SJCRH30 (cell line): Measurements from ENCODE around the gene ATP1A4. TPM values are rescaled to one million over a fixed set of nuclear protein-coding genes. Genes with fewer than 3 reads are reported as not detected.

Experiments used
- DNase-seq, 2 experiments: peaks; one replicate each; pipeline ENCODE4 v3.0.0-alpha.2; 2015 to 2020
- H3K27ac ChIP-seq: fragments of 250-450 bp; sonication (Bioruptor Pico); 2 replicates; pipeline ENCODE4 v1.5.1; 2020; ENCODE audit warnings: mild to moderate bottlenecking, moderate library complexity
- H3K27me3 ChIP-seq: fragments of 250-450 bp; sonication (Bioruptor Pico); 2 replicates; pipeline ENCODE4 v1.5.1; 2020; ENCODE audit warnings: mild to moderate bottlenecking, moderate library complexity
- H3K36me3 ChIP-seq: fragments of 250-450 bp; sonication (Bioruptor Pico); 2 replicates; pipeline ENCODE4 v1.5.1; 2020; ENCODE audit warnings: mild to moderate bottlenecking, moderate library complexity
- H3K4me1 ChIP-seq: fragments of 250-450 bp; sonication (Bioruptor Pico); 2 replicates; pipeline ENCODE4 v1.5.1; 2020; ENCODE audit warnings: mild to moderate bottlenecking, moderate library complexity
- H3K4me3 ChIP-seq: fragments of 250-450 bp; sonication (Bioruptor Pico); 2 replicates; pipeline ENCODE4 v1.5.1; 2020; ENCODE audit warnings: mild to moderate bottlenecking, moderate library complexity
- H3K9me3 ChIP-seq: fragments of 250-450 bp; sonication (Bioruptor Pico); replicated peaks from 2 replicates; pipeline ENCODE4 v1.5.1; 2020; ENCODE audit warnings: mild to moderate bottlenecking, moderate library complexity
- total RNA-seq: library from RNA; depleted of rRNA; stranded (reverse); fragments of >200 nt; shearing (Covaris generic); gene quantifications from 2 replicates; pipeline ENCODE4 v1.2.3, GENCODE V29; 2014

Gene ATP1A4
- total RNA-seq, 1 experiment from 2014 or later: not detected

- no peak for DNase-seq
- Histone ChIP-seq H3K27me3 (no peaks in the 10 kb centered on the region), H3K4me3 (no peak overlapping the region), H3K36me3 (peaks cover 82% of the 10 kb centered on the region), H3K27ac (no peak overlapping the region), H3K4me1 (peaks cover 23% of the 10 kb centered on the region), H3K9me3 (no peaks in the 10 kb centered on the region)
Observed at GRCh38 chr1:160129046-160129445, 22.4 kb upstream of the ATP1A4 start.

GRCh38 chr1:160129558-160129957 lies 21.8 kb upstream of the ATP1A4 start:
- Histone ChIP-seq H3K27me3 (no peaks in the 10 kb centered on the region), H3K4me1 (peaks cover 18% of the 10 kb centered on the region), H3K27ac (no peak overlapping the region), H3K36me3 (peaks cover 87% of the 10 kb centered on the region), H3K9me3 (no peaks in the 10 kb centered on the region), H3K4me3 (no peak overlapping the region)
- no peak for DNase-seq

- DNase-seq: no peak
- Histone ChIP-seq H3K9me3 (no peaks in the 10 kb centered on the region), H3K4me1 (peaks cover 13% of the 10 kb centered on the region), H3K36me3 (peaks cover 91% of the 10 kb centered on the region), H3K4me3 (no peak overlapping the region), H3K27ac (no peak overlapping the region), H3K27me3 (no peaks in the 10 kb centered on the region)
Observed at GRCh38 chr1:160129966-160130365, 21.4 kb upstream of the ATP1A4 start.

GRCh38 chr1:160130486-160130885 lies 20.9 kb upstream of the ATP1A4 start:
- Histone ChIP-seq H3K9me3 (no peaks in the 10 kb centered on the region), H3K4me1 (peaks cover 8% of the 10 kb centered on the region), H3K36me3 (peaks cover 88% of the 10 kb centered on the region), H3K27me3 (no peaks in the 10 kb centered on the region), H3K4me3 (no peak overlapping the region), H3K27ac (no peak overlapping the region)
- DNase-seq: no peak

GRCh38 chr1:160130939-160131338 lies 20.5 kb upstream of the ATP1A4 start:
- no peaks in the 10 kb centered on the region for H3K27me3 ChIP-seq
- DNase-seq: no peak
- no peaks in the 10 kb centered on the region for H3K9me3 ChIP-seq
- no peak overlapping the region for H3K4me3 ChIP-seq
- peaks cover 4% of the 10 kb centered on the region for H3K4me1 ChIP-seq
- H3K27ac ChIP-seq: no peak overlapping the region
- H3K36me3 ChIP-seq: peaks cover 88% of the 10 kb centered on the region

- no peaks in the 10 kb centered on the region for H3K4me1 ChIP-seq
- no peak overlapping the region for H3K4me3 ChIP-seq
- H3K36me3 ChIP-seq: peaks cover 88% of the 10 kb centered on the region
- no peaks in the 10 kb centered on the region for H3K9me3 ChIP-seq
- H3K27ac ChIP-seq: no peak overlapping the region
- no peaks in the 10 kb centered on the region for H3K27me3 ChIP-seq
- no peak for DNase-seq
Observed at GRCh38 chr1:160131803-160132565, 19.4 kb upstream of the ATP1A4 start.

GRCh38 chr1:160133990-160134770 lies 17.2 kb upstream of the ATP1A4 start:
- H3K36me3 ChIP-seq: peaks cover 83% of the 10 kb centered on the region
- no peak overlapping the region for H3K27ac ChIP-seq
- H3K4me3 ChIP-seq: no peak overlapping the region
- no peaks in the 10 kb centered on the region for H3K9me3 ChIP-seq
- H3K4me1 ChIP-seq: no peaks in the 10 kb centered on the region
- no peak for DNase-seq
- no peaks in the 10 kb centered on the region for H3K27me3 ChIP-seq

GRCh38 chr1:160134791-160135572 lies 16.4 kb upstream of the ATP1A4 start:
- peaks cover 83% of the 10 kb centered on the region for H3K36me3 ChIP-seq
- no peaks in the 10 kb centered on the region for H3K27me3 ChIP-seq
- no peak overlapping the region for H3K27ac ChIP-seq
- H3K4me1 ChIP-seq: no peaks in the 10 kb centered on the region
- DNase-seq: no peak
- H3K9me3 ChIP-seq: no peaks in the 10 kb centered on the region
- no peak overlapping the region for H3K4me3 ChIP-seq

GRCh38 chr1:160136121-160136925 lies 15.1 kb upstream of the ATP1A4 start:
- DNase-seq: no peak
- H3K4me1 ChIP-seq: no peaks in the 10 kb centered on the region
- no peaks in the 10 kb centered on the region for H3K9me3 ChIP-seq
- H3K36me3 ChIP-seq: peaks cover 80% of the 10 kb centered on the region
- no peaks in the 10 kb centered on the region for H3K27me3 ChIP-seq
- H3K27ac ChIP-seq: no peak overlapping the region
- H3K4me3 ChIP-seq: no peak overlapping the region

GRCh38 chr1:160136926-160137200 lies 14.5 kb upstream of the ATP1A4 start:
- DNase-seq: no peak
- no peaks in the 10 kb centered on the region for H3K27me3 ChIP-seq
- H3K27ac ChIP-seq: no peak overlapping the region
- H3K4me3 ChIP-seq: no peak overlapping the region
- H3K9me3 ChIP-seq: no peaks in the 10 kb centered on the region
- no peaks in the 10 kb centered on the region for H3K4me1 ChIP-seq
- peaks cover 83% of the 10 kb centered on the region for H3K36me3 ChIP-seq

- Histone ChIP-seq H3K4me3 (no peak overlapping the region), H3K36me3 (peaks cover 81% of the 10 kb centered on the region), H3K4me1 (no peaks in the 10 kb centered on the region), H3K9me3 (no peaks in the 10 kb centered on the region), H3K27ac (no peak overlapping the region), H3K27me3 (no peaks in the 10 kb centered on the region)
- DNase-seq: no peak
Observed at GRCh38 chr1:160137216-160137862, 14.1 kb upstream of the ATP1A4 start.

GRCh38 chr1:160139840-160140239 lies 11.6 kb upstream of the ATP1A4 start:
- no peak overlapping the region for H3K27ac ChIP-seq
- DNase-seq: no peak
- H3K4me3 ChIP-seq: no peak overlapping the region
- no peaks in the 10 kb centered on the region for H3K27me3 ChIP-seq
- H3K36me3 ChIP-seq: peaks cover 58% of the 10 kb centered on the region
- H3K9me3 ChIP-seq: no peaks in the 10 kb centered on the region
- H3K4me1 ChIP-seq: no peaks in the 10 kb centered on the region

- Histone ChIP-seq H3K36me3 (peaks cover 27% of the 10 kb centered on the region), H3K4me1 (peaks cover 6% of the 10 kb centered on the region), H3K4me3 (no peak overlapping the region), H3K27me3 (no peaks in the 10 kb centered on the region), H3K9me3 (no peaks in the 10 kb centered on the region), H3K27ac (no peak overlapping the region)
- DNase-seq: no peak
Observed at GRCh38 chr1:160143695-160144094, 7.7 kb upstream of the ATP1A4 start.

- peaks cover 16% of the 10 kb centered on the region for H3K36me3 ChIP-seq
- H3K9me3 ChIP-seq: no peaks in the 10 kb centered on the region
- H3K4me3 ChIP-seq: no peak overlapping the region
- peak; percentile 37 to 42 for DNase-seq
- H3K27ac ChIP-seq: no peak overlapping the region
- H3K27me3 ChIP-seq: no peaks in the 10 kb centered on the region
- peaks cover 6% of the 10 kb centered on the region for H3K4me1 ChIP-seq
Observed at GRCh38 chr1:160144921-160145320, 6.5 kb upstream of the ATP1A4 start.
